ENCODE measurements around the gene ACAD8. TPM values are rescaled to one million over a fixed set of nuclear protein-coding genes. Genes with fewer than 3 reads are reported as not detected.

Gene ACAD8
- total RNA-seq, 4 donors from 2014 or later: 26.0 to 35.1 (median 30.1) TPM

GRCh38 chr11:134289789-134290188, 36.4 kb downstream of the ACAD8 start:
- TF ChIP-seq POLR2A (IDR thresholded peaks at IDR 0.05) (no peak), EP300 (IDR thresholded peaks at IDR 0.05) (no peak), CTCF (IDR thresholded peaks at IDR 0.05) (no peak)
- Histone ChIP-seq H3K4me3 (no peak overlapping the region), H3K36me3 (no peaks in the 10 kb centered on the region), H3K27ac (no peak overlapping the region), H3K4me1 (peaks cover 0 to 11% (median 0%) of the 10 kb centered on the region in 4 donors), H3K9me3 (no peaks in the 10 kb centered on the region), H3K27me3 (no peaks in the 10 kb centered on the region)
- no peak for DNase-seq (ENCODE audit: low spot score in 2 of 2)
- 15 to 16% methylated on average over 6 to 8 of the region's 12 CpGs for WGBS, 2 donors

GRCh38 chr11:134290646-134291045, 37.3 kb downstream of the ACAD8 start:
- H3K4me1 ChIP-seq: peaks cover 0 to 11% (median 0%) of the 10 kb centered on the region in 4 donors
- no peak for TF ChIP-seq POLR2A (IDR thresholded peaks at IDR 0.05)
- no peak for TF ChIP-seq EP300 (IDR thresholded peaks at IDR 0.05)
- TF ChIP-seq CTCF (IDR thresholded peaks at IDR 0.05): no peak
- H3K4me3 ChIP-seq: no peak overlapping the region
- H3K27ac ChIP-seq: no peak overlapping the region
- 86 to 88% methylated on average over 7 of the region's 7 CpGs for WGBS, 2 donors
- no peaks in the 10 kb centered on the region for H3K36me3 ChIP-seq
- DNase-seq (ENCODE audit: low spot score in 2 of 2): no peak
- no peaks in the 10 kb centered on the region for H3K9me3 ChIP-seq
- no peaks in the 10 kb centered on the region for H3K27me3 ChIP-seq

- H3K36me3 ChIP-seq: no peaks in the 10 kb centered on the region
- no peak overlapping the region for H3K27ac ChIP-seq
- no peak for DNase-seq (ENCODE audit: low spot score in 2 of 2)
- TF ChIP-seq POLR2A (IDR thresholded peaks at IDR 0.05) (no peak), CTCF (IDR thresholded peaks at IDR 0.05) (no peak), EP300 (IDR thresholded peaks at IDR 0.05) (no peak)
- 85 to 98% methylated on average over 6 of the region's 6 CpGs for WGBS, 2 donors
- no peaks in the 10 kb centered on the region for H3K9me3 ChIP-seq
- no peaks in the 10 kb centered on the region for H3K27me3 ChIP-seq
- H3K4me3 ChIP-seq: no peak overlapping the region
- H3K4me1 ChIP-seq: peaks cover 0 to 11% (median 0%) of the 10 kb centered on the region in 4 donors
These were observed 37.8 kb downstream of the ACAD8 start for GRCh38 chr11:134291196-134291595.

- Histone ChIP-seq H3K36me3 (no peaks in the 10 kb centered on the region), H3K4me1 (peaks cover 0 to 11% (median 0%) of the 10 kb centered on the region in 4 donors), H3K27ac (no peak overlapping the region), H3K9me3 (no peaks in the 10 kb centered on the region), H3K27me3 (no peaks in the 10 kb centered on the region), H3K4me3 (no peak overlapping the region)
- TF ChIP-seq CTCF (IDR thresholded peaks at IDR 0.05): no peak
- no peak for TF ChIP-seq EP300 (IDR thresholded peaks at IDR 0.05)
- TF ChIP-seq POLR2A (IDR thresholded peaks at IDR 0.05): no peak
- WGBS, 2 donors: 81 to 88% methylated on average over 15 of the region's 15 CpGs
- DNase-seq (ENCODE audit: low spot score in 2 of 2): no peak
These were observed 39.3 kb downstream of the ACAD8 start for GRCh38 chr11:134292661-134293060.

GRCh38 chr11:134293119-134294113, 40.0 kb downstream of the ACAD8 start:
- H3K27ac ChIP-seq: no peak overlapping the region
- no peaks in the 10 kb centered on the region for H3K9me3 ChIP-seq
- H3K4me1 ChIP-seq: peaks cover 0 to 11% (median 0%) of the 10 kb centered on the region in 4 donors
- no peak for DNase-seq (ENCODE audit: low spot score in 2 of 2)
- H3K27me3 ChIP-seq: no peaks in the 10 kb centered on the region
- TF ChIP-seq EP300 (IDR thresholded peaks at IDR 0.05) (no peak), CTCF (IDR thresholded peaks at IDR 0.05) (no peak), POLR2A (IDR thresholded peaks at IDR 0.05) (no peak)
- no peak overlapping the region for H3K4me3 ChIP-seq
- no peaks in the 10 kb centered on the region for H3K36me3 ChIP-seq
- WGBS, 2 donors: 79 to 90% methylated on average over 20 of the region's 20 CpGs
